ENCODE data around the gene ZNF579. TPM values are rescaled to one million over a fixed set of nuclear protein-coding genes. Genes with fewer than 3 reads are reported as not detected.

Gene ZNF579
- total and polyA plus RNA-seq, 9 of the 15 experiments (the other 6 are each of a cell fraction or from before 2014, with no cell fraction given) = 0.06 to 15.9 (median 1.6) TPM

- TF ChIP-seq RFX1 (IDR thresholded peaks at IDR 0.05) (no peak), CREB3 (tag; conservative IDR thresholded peaks at IDR 0.05; ENCODE audit: low read depth) (no peak), ZSCAN32 (CRISPR knock-in tag; IDR thresholded peaks at IDR 0.05) (no peak), ZBTB49 (CRISPR knock-in tag; IDR thresholded peaks at IDR 0.05; ENCODE audit: borderline replicate concordance) (no peak), TCF15 (CRISPR knock-in tag; IDR thresholded peaks at IDR 0.05) (no peak), ZNF592 (IDR thresholded peaks at IDR 0.05) (no peak), ASH1L (IDR thresholded peaks at IDR 0.05; ENCODE audit: borderline replicate concordance, low read depth, partially characterized antibody) (no peak), GATAD2B (IDR thresholded peaks at IDR 0.05; ENCODE audit: borderline replicate concordance) (no peak), ETV1 (tag; conservative IDR thresholded peaks at IDR 0.05; ENCODE audit: low read depth) (peak; percentile 35; the same call in 1 of the 2 replicates), ZSCAN29 (IDR thresholded peaks at IDR 0.05) (no peak), JUNB (CRISPR knock-in tag; conservative IDR thresholded peaks at IDR 0.05) (no peak), ZNF77 (CRISPR knock-in tag; IDR thresholded peaks at IDR 0.05) (no peak), ZBTB8A (IDR thresholded peaks at IDR 0.05; ENCODE audit: partially characterized antibody) (no peak), FOXJ2 (tag; IDR thresholded peaks at IDR 0.05) (peak; percentile 48; the same call in 1 of the 2 replicates), ZNF507 (tag; conservative IDR thresholded peaks at IDR 0.05) (no peak), TCFL5 (CRISPR knock-in tag; conservative IDR thresholded peaks at IDR 0.05) (no peak), EP300 (IDR thresholded peaks at IDR 0.05; ENCODE audit: low read length) (no peak), RBFOX2 (IDR thresholded peaks at IDR 0.05; ENCODE audit: low read depth, low read length) (0 out of 2 replicates have a peak, but pooled peaks have one; percentile 2), ZC3H8 (IDR thresholded peaks at IDR 0.05) (no peak), RBM34 (IDR thresholded peaks at IDR 0.05; ENCODE audit: borderline replicate concordance, insufficient read depth, low read length) (no peak), PURB (CRISPR knock-in tag; IDR thresholded peaks at IDR 0.05; ENCODE audit: low read depth) (no peak)
These were observed 25.2 kb upstream of the ZNF579 start, which contains the start of gene ZNF865 (continued) for GRCh38 chr19:55605637-55606470.

Measured in K562 (cell line).